ENCODE data around the gene BAIAP2L1.

GRCh38 chr7:98319176-98319575 lies 81.7 kb downstream of the BAIAP2L1 start:
- TF ChIP-seq, protein P1, sequence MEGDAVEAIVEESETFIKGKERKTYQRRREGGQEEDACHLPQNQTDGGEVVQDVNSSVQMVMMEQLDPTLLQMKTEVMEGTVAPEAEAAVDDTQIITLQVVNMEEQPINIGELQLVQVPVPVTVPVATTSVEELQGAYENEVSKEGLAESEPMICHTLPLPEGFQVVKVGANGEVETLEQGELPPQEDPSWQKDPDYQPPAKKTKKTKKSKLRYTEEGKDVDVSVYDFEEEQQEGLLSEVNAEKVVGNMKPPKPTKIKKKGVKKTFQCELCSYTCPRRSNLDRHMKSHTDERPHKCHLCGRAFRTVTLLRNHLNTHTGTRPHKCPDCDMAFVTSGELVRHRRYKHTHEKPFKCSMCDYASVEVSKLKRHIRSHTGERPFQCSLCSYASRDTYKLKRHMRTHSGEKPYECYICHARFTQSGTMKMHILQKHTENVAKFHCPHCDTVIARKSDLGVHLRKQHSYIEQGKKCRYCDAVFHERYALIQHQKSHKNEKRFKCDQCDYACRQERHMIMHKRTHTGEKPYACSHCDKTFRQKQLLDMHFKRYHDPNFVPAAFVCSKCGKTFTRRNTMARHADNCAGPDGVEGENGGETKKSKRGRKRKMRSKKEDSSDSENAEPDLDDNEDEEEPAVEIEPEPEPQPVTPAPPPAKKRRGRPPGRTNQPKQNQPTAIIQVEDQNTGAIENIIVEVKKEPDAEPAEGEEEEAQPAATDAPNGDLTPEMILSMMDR (IDR thresholded peaks at IDR 0.05; ENCODE audit: low read length), result no peak
- TF ChIP-seq EZH2phosphoT487 (IDR thresholded peaks at IDR 0.05; ENCODE audit: low read length) (no peak), EZH2 (optimal IDR thresholded peaks at IDR 0.05; ENCODE audit: low read depth, low read length) (no peak)
